ENCODE measurements around the gene FAM83E. TPM values are rescaled to one million over a fixed set of nuclear protein-coding genes. Genes with fewer than 3 reads are reported as not detected.
"Not testable (repeated sequence)": the region's sequence is repeated elsewhere in the genome, so short reads cannot be mapped to it uniquely, and the experiment has no call there.

The FAM83E gene
- total RNA-seq, 6 donors from 2014 or later: 24.0 to 87.3 (median 43.3) TPM

GRCh38 chr19:48588670-48589401 is 26.0 kb downstream of the FAM83E start:
- Histone ChIP-seq H3K9me3 (no peaks in the 10 kb centered on the region), H3K4me3 (peak overlapping the region in 3 of 4 donors; percentile 29 to 45 (median 42)), H3K27ac (peak overlapping the region in 3 of 4 donors; percentile 2 to 56 (median 46)), H3K27me3 (no peaks in the 10 kb centered on the region), H3K4me1 (peaks cover 9 to 13% (median 12%) of the 10 kb centered on the region in 4 donors), H3K36me3 (no peaks in the 10 kb centered on the region)
- TF ChIP-seq POLR2A (IDR thresholded peaks at IDR 0.05) (no peak), CTCF (IDR thresholded peaks at IDR 0.05) (peak; percentile 92 to 97 (median 95)), POLR2AphosphoS5 (IDR thresholded peaks at IDR 0.05) (peak in 1 of 2 donors; percentile 51), EP300 (IDR thresholded peaks at IDR 0.05) (no peak)
- 4 to 5% methylated on average over 34 to 36 of the region's 36 CpGs for WGBS, 2 donors
- ATAC-seq (ENCODE audit: low FRiP score in 2 of 2) (peak; percentile 90 to 92), DNase-seq (peak; percentile 93 to 96)

- Histone ChIP-seq H3K9me3 (no peaks in the 10 kb centered on the region), H3K27me3 (no peaks in the 10 kb centered on the region), H3K27ac (no peak overlapping the region), H3K36me3 (no peaks in the 10 kb centered on the region), H3K4me3 (no peak overlapping the region), H3K4me1 (peaks cover 14 to 18% (median 15%) of the 10 kb centered on the region in 4 donors)
- no peak for DNase-seq
- TF ChIP-seq POLR2AphosphoS5 (IDR thresholded peaks at IDR 0.05) (no peak), POLR2A (IDR thresholded peaks at IDR 0.05) (no peak), CTCF (IDR thresholded peaks at IDR 0.05) (no peak), EP300 (IDR thresholded peaks at IDR 0.05) (no peak)
- 82 to 94% methylated on average over 3 of the region's 3 CpGs for WGBS, 2 donors
- no peak for ATAC-seq (ENCODE audit: low FRiP score in 2 of 2)
Measured at GRCh38 chr19:48587387-48587786, 27.5 kb downstream of the FAM83E start.

GRCh38 chr19:48582168-48582567 is 32.7 kb downstream of the FAM83E start:
- Histone ChIP-seq H3K27ac (no peak overlapping the region), H3K9me3 (no peaks in the 10 kb centered on the region), H3K4me3 (no peak overlapping the region), H3K4me1 (peaks cover 6 to 9% (median 7%) of the 10 kb centered on the region in 4 donors), H3K27me3 (no peaks in the 10 kb centered on the region), H3K36me3 (no peaks in the 10 kb centered on the region)
- DNase-seq: no peak
- TF ChIP-seq EP300 (IDR thresholded peaks at IDR 0.05) (no peak), POLR2A (IDR thresholded peaks at IDR 0.05) (no peak)
- no peak for ATAC-seq (ENCODE audit: low FRiP score in 2 of 2)
- WGBS, 2 donors: 50 to 55% methylated on average over 2 of the region's 2 CpGs

- H3K27me3 ChIP-seq: no peaks in the 10 kb centered on the region
- WGBS, 2 donors: 36 to 46% methylated on average over 3 of the region's 3 CpGs
- no peak for ATAC-seq (ENCODE audit: low FRiP score in 2 of 2)
Measured at GRCh38 chr19:48578891-48579290, 36.0 kb downstream of the FAM83E start.

GRCh38 chr19:48577908-48578307 is 37.0 kb downstream of the FAM83E start:
- ATAC-seq (ENCODE audit: low FRiP score in 2 of 2); H3K36me3 ChIP-seq; H3K4me1 ChIP-seq; H3K27ac ChIP-seq; H3K4me3 ChIP-seq; DNase-seq; H3K27me3 ChIP-seq; H3K9me3 ChIP-seq: not testable (repeated sequence)
- 93 to 95% methylated on average over 7 of the region's 7 CpGs for WGBS, 2 donors

More at GRCh38 chr19:48578891-48579290, 36.0 kb downstream of the FAM83E start:
- Histone ChIP-seq H3K4me1 (peaks cover 3 to 12% (median 4%) of the 10 kb centered on the region in 4 donors), H3K36me3 (no peaks in the 10 kb centered on the region), H3K4me3 (no peak overlapping the region), H3K27ac (no peak overlapping the region), H3K9me3 (no peaks in the 10 kb centered on the region)
- TF ChIP-seq CTCF (IDR thresholded peaks at IDR 0.05) (no peak), POLR2A (IDR thresholded peaks at IDR 0.05) (no peak), EP300 (IDR thresholded peaks at IDR 0.05) (no peak), POLR2AphosphoS5 (IDR thresholded peaks at IDR 0.05) (no peak)
- no peak for DNase-seq

All from upper lobe of left lung (tissue), 6 donors.